H9 (cell line): Measurements from ENCODE around the gene ACVR1B. TPM values are rescaled to one million over a fixed set of nuclear protein-coding genes. Genes with fewer than 3 reads are reported as not detected.

ENCODE experiments used
- DNase-seq: peaks from one replicate; pipeline ENCODE4 v3.0.0-alpha.2; 2017
- H2AFZ ChIP-seq: one replicate; pipeline ENCODE4 v1.6.1; 2013; ENCODE audit warnings: mild to moderate bottlenecking, low read length, control low read depth, moderate library complexity
- H2AK5ac ChIP-seq: 2 replicates; pipeline ENCODE4 v1.6.1; 2013; ENCODE audit warnings: low read length, control low read depth, mixed read lengths; ENCODE audit not compliant: insufficient read length
- H2BK120ac ChIP-seq: one replicate; pipeline ENCODE4 v1.6.1; 2013; ENCODE audit warnings: low read depth, mild to moderate bottlenecking, low read length, control low read depth, inconsistent platforms; ENCODE audit not compliant: poor library complexity, severe bottlenecking
- H2BK12ac ChIP-seq: 2 replicates; pipeline ENCODE4 v1.6.1; 2013; ENCODE audit warnings: low read length, control low read depth, mixed read lengths, low read depth; ENCODE audit not compliant: insufficient read length
- H2BK15ac ChIP-seq: 2 replicates; pipeline ENCODE4 v1.6.1; 2013; ENCODE audit warnings: low read depth, low read length, control low read depth
- H2BK20ac ChIP-seq: one replicate; pipeline ENCODE4 v1.6.1; 2013; ENCODE audit warnings: low read depth, mild to moderate bottlenecking, low read length, control low read depth, inconsistent platforms; ENCODE audit not compliant: poor library complexity, severe bottlenecking
- H2BK5ac ChIP-seq: 2 replicates; pipeline ENCODE4 v1.6.1; 2013; ENCODE audit warnings: low read length, control low read depth, mixed read lengths; ENCODE audit not compliant: insufficient read length
- H3K14ac ChIP-seq: 2 replicates; pipeline ENCODE4 v1.6.1; 2013; ENCODE audit warnings: low read length, control low read depth; ENCODE audit not compliant: insufficient read depth
- H3K18ac ChIP-seq: 2 replicates; pipeline ENCODE4 v1.6.1; 2013; ENCODE audit warnings: low read depth, mild to moderate bottlenecking, mixed read lengths, low read length, control low read depth; ENCODE audit not compliant: insufficient read length
- H3K23ac ChIP-seq: 2 replicates; pipeline ENCODE4 v1.6.1; 2013; ENCODE audit warnings: low read length, control low read depth, mixed read lengths, low read depth; ENCODE audit not compliant: insufficient read length
- H3K23me2 ChIP-seq: 2 replicates; pipeline ENCODE4 v1.6.1; 2013; ENCODE audit warnings: low read depth, mild to moderate bottlenecking, mixed read lengths, low read length, control low read depth; ENCODE audit not compliant: insufficient read length, poor library complexity, severe bottlenecking
- H3K27ac ChIP-seq: 2 replicates; pipeline ENCODE4 v1.5.1; 2013; ENCODE audit warnings: low read length, control low read depth, mixed read lengths, low read depth; ENCODE audit not compliant: insufficient read length
- H3K27me3 ChIP-seq: 2 replicates; pipeline ENCODE4 v1.6.1; 2013; ENCODE audit warnings: low read length, control low read depth, inconsistent platforms; ENCODE audit not compliant: insufficient read depth
- H3K4ac ChIP-seq: 2 replicates; pipeline ENCODE4 v1.6.1; 2013; ENCODE audit warnings: low read depth, mild to moderate bottlenecking, control low read depth, inconsistent platforms, low read length, moderate library complexity
- H3K4me1 ChIP-seq: 2 replicates; pipeline ENCODE4 v1.6.1; 2013; ENCODE audit warnings: low read length, control low read depth, inconsistent platforms; ENCODE audit not compliant: insufficient read depth
- H3K4me2 ChIP-seq: 2 replicates; pipeline ENCODE4 v1.6.1; 2013; ENCODE audit warnings: low read length, control low read depth, mixed read lengths; ENCODE audit not compliant: insufficient read length, insufficient read depth
- H3K56ac ChIP-seq: 2 replicates; pipeline ENCODE4 v1.6.1; 2013; ENCODE audit warnings: low read depth, mild to moderate bottlenecking, mixed read lengths, low read length, control low read depth; ENCODE audit not compliant: insufficient read length
- H3K79me1 ChIP-seq: 2 replicates; pipeline ENCODE4 v1.6.1; 2013; ENCODE audit warnings: low read depth, mild to moderate bottlenecking, moderate library complexity, low read length, control low read depth, inconsistent platforms; ENCODE audit not compliant: insufficient read depth, poor library complexity, severe bottlenecking
- H3K79me2 ChIP-seq: 2 replicates; pipeline ENCODE4 v1.6.1; 2013; ENCODE audit warnings: low read length, control low read depth, inconsistent platforms; ENCODE audit not compliant: insufficient read depth
- H3K9ac ChIP-seq: 2 replicates; pipeline ENCODE4 v1.6.1; 2013; ENCODE audit warnings: low read length, control low read depth, mixed read lengths; ENCODE audit not compliant: insufficient read length; ENCODE audit errors: extremely low read depth
- H3K9me3 ChIP-seq: one replicate; pipeline ENCODE4 v1.6.1; 2013; ENCODE audit warnings: low read depth, low read length, inconsistent platforms; ENCODE audit not compliant: control insufficient read depth
- H3T11ph ChIP-seq: one replicate; pipeline ENCODE4 v1.6.1; 2013; ENCODE audit warnings: mild to moderate bottlenecking, low read length, control low read depth, inconsistent platforms
- H4K20me1 ChIP-seq: one replicate; pipeline ENCODE4 v1.6.1; 2013; ENCODE audit not compliant: control insufficient read depth, insufficient read length, insufficient read depth
- H4K5ac ChIP-seq: 2 replicates; pipeline ENCODE4 v1.6.1; 2013; ENCODE audit warnings: low read depth, mild to moderate bottlenecking, mixed read lengths, low read length, control low read depth; ENCODE audit not compliant: insufficient read length
- H4K8ac ChIP-seq: replicated peaks from 2 replicates; pipeline ENCODE4 v1.6.1; 2013; ENCODE audit warnings: low read length, control low read depth, mixed read lengths, low read depth; ENCODE audit not compliant: insufficient read length
- H4K91ac ChIP-seq: 2 replicates; pipeline ENCODE4 v1.6.1; 2013; ENCODE audit warnings: low read depth, mild to moderate bottlenecking, moderate library complexity, mixed read lengths, low read length, control low read depth; ENCODE audit not compliant: insufficient read length
- H3K27ac Mint-ChIP-seq, 3 experiments: 2 replicates in 2 of 3; 3 replicates in 1 of 3; pipeline ENCODE4 v1.8.0; 2020 to 2021; ENCODE audit warnings: mixed read lengths in 3 of 3, mild to moderate bottlenecking in 1 of 3, moderate library complexity in 1 of 3
- H3K27me3 Mint-ChIP-seq: 2 replicates; pipeline ENCODE4 v1.8.0; 2021; ENCODE audit warnings: low read depth, mild to moderate bottlenecking, moderate library complexity, mixed read lengths
- H3K36me3 Mint-ChIP-seq, 3 experiments: 2 replicates in 2 of 3; 3 replicates in 1 of 3; pipeline ENCODE4 v1.8.0; 2020 to 2021; ENCODE audit warnings: low read depth in 3 of 3, mixed read lengths in 3 of 3; ENCODE audit not compliant: insufficient read depth in 1 of 3
- H3K4me1 Mint-ChIP-seq, 2 experiments: 2 replicates each; pipeline ENCODE4 v1.8.0; 2020; ENCODE audit warnings: mixed read lengths in 2 of 2
- H3K4me3 Mint-ChIP-seq, 2 experiments: 2 replicates in 1 of 2; 3 replicates in 1 of 2; pipeline ENCODE4 v1.8.0; 2020 to 2021; ENCODE audit warnings: mild to moderate bottlenecking in 2 of 2, mixed read lengths in 2 of 2, moderate library complexity in 1 of 2
- H3K9me3 Mint-ChIP-seq, 2 experiments: 2 replicates in 1 of 2; 3 replicates in 1 of 2; pipeline ENCODE4 v1.8.0; 2020; ENCODE audit warnings: mild to moderate bottlenecking in 2 of 2, mixed read lengths in 2 of 2, moderate library complexity in 1 of 2
- WGBS: extraction: QIAGEN DNeasy Blood & Tissue Kit; methylation state at CpG from one replicate; pipeline ENCODE4 v1.1.7; 2013; ENCODE audit warnings: missing lambda C conversion rate, low lambda C conversion rate, mixed read lengths; ENCODE audit not compliant: insufficient read length; ENCODE audit errors: extremely low coverage; 5-methylcytosine and 5-hydroxymethylcytosine counted together
- total RNA-seq: library from RNA; stranded (reverse); gene quantifications from 2 replicates; pipeline ENCODE4 v1.2.1, GENCODE V29; 2021
- TF ChIP-seq, protein P1 (sequence below): fragments of 200-600 bp; sonication (generic); conservative IDR thresholded peaks from 3 replicates; pipeline ENCODE4 v1.8.0; 2021; ENCODE audit warnings: antibody characterized with exemption, mild to moderate bottlenecking

Gene ACVR1B
- total RNA-seq, 1 experiment from 2014 or later, result 16.3 TPM

DNA sequence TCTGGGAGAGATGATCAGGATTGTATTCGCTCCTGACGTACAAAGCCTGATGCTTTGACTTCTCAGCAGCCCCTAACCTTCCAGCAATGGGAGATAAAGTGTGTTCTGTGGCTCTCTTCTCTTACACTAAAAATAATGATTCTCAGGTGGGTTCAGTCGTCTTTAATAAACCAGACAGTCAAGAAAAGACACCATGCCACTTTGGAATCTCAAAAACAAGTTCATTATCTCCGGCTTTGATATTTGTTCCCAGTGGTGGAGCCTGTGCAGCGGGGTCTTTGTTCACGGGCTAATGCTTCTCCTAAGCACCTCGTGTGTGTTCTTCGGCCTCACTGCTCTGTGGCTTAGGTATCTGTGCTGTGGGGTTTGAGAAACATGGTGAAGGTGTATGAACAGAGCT lies 1.6 kb downstream of the ACVR1B start:
- no peak overlapping the region for H2BK15ac ChIP-seq
- H3K79me1 ChIP-seq, result no peaks in the 10 kb centered on the region
- H3K27me3 ChIP-seq, result peaks cover 19% of the 10 kb centered on the region; the same call in 1 of the 2 replicates
- H2AK5ac ChIP-seq, result no peak overlapping the region
- H2BK120ac ChIP-seq, result no peak overlapping the region
- no peak overlapping the region for H4K91ac ChIP-seq
- Mint-ChIP-seq H3K36me3 (no peaks in the 10 kb centered on the region; a peak in 2 of 7 replicates), H3K4me1 (peaks cover 11 to 20% of the 10 kb centered on the region in 2 experiments), H3K27me3 (peaks cover 48% of the 10 kb centered on the region), H3K27ac (no peak overlapping the region), H3K9me3 (no peaks in the 10 kb centered on the region), H3K4me3 (peak overlapping the region; percentile 74 to 89)
- H3K79me2 ChIP-seq, result peaks cover 3% of the 10 kb centered on the region; the same call in 1 of the 2 replicates
- H2BK20ac ChIP-seq, result no peak overlapping the region
- no peak overlapping the region for H3K23ac ChIP-seq
- no peak overlapping the region for H3T11ph ChIP-seq
- WGBS, result no CpG with 5 or more reads among the region's 8 CpGs
- peak overlapping the region; percentile 73 for H3K4me2 ChIP-seq
- no peak for DNase-seq
- no peak overlapping the region for H3K14ac ChIP-seq
- no peak overlapping the region for H2BK5ac ChIP-seq
- no peak overlapping the region for H4K5ac ChIP-seq
- no peaks in the 10 kb centered on the region for H3K9me3 ChIP-seq
- H3K4me1 ChIP-seq, result no peaks in the 10 kb centered on the region
- no peak overlapping the region for H2AFZ ChIP-seq
- no peak overlapping the region for H4K8ac ChIP-seq
- TF ChIP-seq, protein P1, sequence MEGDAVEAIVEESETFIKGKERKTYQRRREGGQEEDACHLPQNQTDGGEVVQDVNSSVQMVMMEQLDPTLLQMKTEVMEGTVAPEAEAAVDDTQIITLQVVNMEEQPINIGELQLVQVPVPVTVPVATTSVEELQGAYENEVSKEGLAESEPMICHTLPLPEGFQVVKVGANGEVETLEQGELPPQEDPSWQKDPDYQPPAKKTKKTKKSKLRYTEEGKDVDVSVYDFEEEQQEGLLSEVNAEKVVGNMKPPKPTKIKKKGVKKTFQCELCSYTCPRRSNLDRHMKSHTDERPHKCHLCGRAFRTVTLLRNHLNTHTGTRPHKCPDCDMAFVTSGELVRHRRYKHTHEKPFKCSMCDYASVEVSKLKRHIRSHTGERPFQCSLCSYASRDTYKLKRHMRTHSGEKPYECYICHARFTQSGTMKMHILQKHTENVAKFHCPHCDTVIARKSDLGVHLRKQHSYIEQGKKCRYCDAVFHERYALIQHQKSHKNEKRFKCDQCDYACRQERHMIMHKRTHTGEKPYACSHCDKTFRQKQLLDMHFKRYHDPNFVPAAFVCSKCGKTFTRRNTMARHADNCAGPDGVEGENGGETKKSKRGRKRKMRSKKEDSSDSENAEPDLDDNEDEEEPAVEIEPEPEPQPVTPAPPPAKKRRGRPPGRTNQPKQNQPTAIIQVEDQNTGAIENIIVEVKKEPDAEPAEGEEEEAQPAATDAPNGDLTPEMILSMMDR, result no peak
- H2BK12ac ChIP-seq, result no peak overlapping the region
- H3K23me2 ChIP-seq, result peaks cover 12% of the 10 kb centered on the region
- H3K9ac ChIP-seq, result no peak overlapping the region
- H3K56ac ChIP-seq, result no peak overlapping the region
- no peak overlapping the region for H3K27ac ChIP-seq
- H3K18ac ChIP-seq, result no peak overlapping the region
- H4K20me1 ChIP-seq, result no peaks in the 10 kb centered on the region
- no peak overlapping the region for H3K4ac ChIP-seq
